ENCODE measurements around the gene ACAP1. TPM values are rescaled to one million over a fixed set of nuclear protein-coding genes. Genes with fewer than 3 reads are reported as not detected.
A peak's percentile ranks its signal among the peaks of the same experiment; 100 is the strongest.
"Not testable (repeated sequence)": the region's sequence is repeated elsewhere in the genome, so short reads cannot be mapped to it uniquely, and the experiment has no call there.

The ACAP1 gene
- total RNA-seq, 6 donors from 2014 or later: 8.5 to 114 (median 22.8) TPM

DNA sequence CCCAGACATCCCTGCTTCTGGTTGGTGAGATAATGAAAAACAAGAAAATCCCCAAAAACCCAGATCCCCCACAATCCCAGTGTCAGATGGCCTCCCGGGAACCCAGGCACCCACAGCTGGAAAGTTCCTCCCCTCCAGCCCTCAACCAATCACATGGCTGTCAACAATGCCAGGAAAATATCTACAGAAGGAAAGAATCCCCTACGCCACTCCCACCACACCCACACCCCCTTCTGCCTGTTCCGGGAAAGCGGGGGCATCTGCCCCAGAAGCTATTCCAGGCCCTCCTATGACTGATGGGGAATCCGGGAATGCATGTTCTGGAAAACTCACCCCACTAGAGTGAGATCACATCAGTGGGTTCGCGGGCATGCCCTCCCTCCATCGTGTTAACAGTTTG lies 20.4 kb downstream of the ACAP1 start:
- no peak for TF ChIP-seq POLR2A (IDR thresholded peaks at IDR 0.05)
- TF ChIP-seq POLR2AphosphoS5 (IDR thresholded peaks at IDR 0.05): no peak
- no peak for TF ChIP-seq EP300 (IDR thresholded peaks at IDR 0.05)
- TF ChIP-seq, protein P1, sequence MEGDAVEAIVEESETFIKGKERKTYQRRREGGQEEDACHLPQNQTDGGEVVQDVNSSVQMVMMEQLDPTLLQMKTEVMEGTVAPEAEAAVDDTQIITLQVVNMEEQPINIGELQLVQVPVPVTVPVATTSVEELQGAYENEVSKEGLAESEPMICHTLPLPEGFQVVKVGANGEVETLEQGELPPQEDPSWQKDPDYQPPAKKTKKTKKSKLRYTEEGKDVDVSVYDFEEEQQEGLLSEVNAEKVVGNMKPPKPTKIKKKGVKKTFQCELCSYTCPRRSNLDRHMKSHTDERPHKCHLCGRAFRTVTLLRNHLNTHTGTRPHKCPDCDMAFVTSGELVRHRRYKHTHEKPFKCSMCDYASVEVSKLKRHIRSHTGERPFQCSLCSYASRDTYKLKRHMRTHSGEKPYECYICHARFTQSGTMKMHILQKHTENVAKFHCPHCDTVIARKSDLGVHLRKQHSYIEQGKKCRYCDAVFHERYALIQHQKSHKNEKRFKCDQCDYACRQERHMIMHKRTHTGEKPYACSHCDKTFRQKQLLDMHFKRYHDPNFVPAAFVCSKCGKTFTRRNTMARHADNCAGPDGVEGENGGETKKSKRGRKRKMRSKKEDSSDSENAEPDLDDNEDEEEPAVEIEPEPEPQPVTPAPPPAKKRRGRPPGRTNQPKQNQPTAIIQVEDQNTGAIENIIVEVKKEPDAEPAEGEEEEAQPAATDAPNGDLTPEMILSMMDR (IDR thresholded peaks at IDR 0.05): no peak
- no peak for DNase-seq
- ATAC-seq (ENCODE audit: low FRiP score in 2 of 2): peak in 1 of 2 donors; percentile 1
- no peaks in the 10 kb centered on the region for H3K9me3 ChIP-seq
- no peak overlapping the region for H3K27ac ChIP-seq
- no peak overlapping the region for H3K4me3 ChIP-seq
- WGBS, 2 donors: 63 to 74% methylated on average over 6 to 8 of the region's 8 CpGs
- no peaks in the 10 kb centered on the region for H3K27me3 ChIP-seq
- H3K36me3 ChIP-seq: no peaks in the 10 kb centered on the region
- peaks cover 19 to 34% (median 23%) of the 10 kb centered on the region in 4 donors for H3K4me1 ChIP-seq

DNA sequence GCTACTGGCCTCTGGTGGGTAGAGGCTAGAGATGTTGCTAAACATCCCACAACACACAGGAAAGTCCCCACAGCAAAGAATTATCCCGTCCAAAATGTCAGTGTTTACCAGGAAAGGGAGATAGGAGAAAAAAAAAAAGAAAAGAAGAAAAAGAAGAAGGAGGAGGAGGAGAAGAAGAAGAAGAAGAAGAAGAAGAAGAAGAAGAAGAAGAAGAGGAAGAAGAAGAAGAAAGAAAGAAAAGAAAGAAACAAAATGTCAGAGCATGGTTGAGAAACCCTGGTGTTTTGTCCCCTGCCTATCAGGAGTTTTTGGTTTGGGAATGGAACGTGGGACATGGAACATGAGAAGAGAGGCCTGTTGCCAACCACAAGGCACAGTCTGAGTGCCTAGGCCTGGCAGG lies 21.1 kb downstream of the ACAP1 start:
- H3K4me1 ChIP-seq: peaks cover 17 to 33% (median 22%) of the 10 kb centered on the region in 4 donors
- no peaks in the 10 kb centered on the region for H3K36me3 ChIP-seq
- TF ChIP-seq, protein P1 (IDR thresholded peaks at IDR 0.05): no peak
- no peak for TF ChIP-seq EP300 (IDR thresholded peaks at IDR 0.05)
- TF ChIP-seq POLR2AphosphoS5 (IDR thresholded peaks at IDR 0.05): no peak
- no peak for TF ChIP-seq POLR2A (IDR thresholded peaks at IDR 0.05)
- H3K27me3 ChIP-seq: no peaks in the 10 kb centered on the region
- ATAC-seq (ENCODE audit: low FRiP score in 2 of 2) (no peak), DNase-seq (no peak)
- H3K27ac ChIP-seq: no peak overlapping the region
- no peak overlapping the region for H3K4me3 ChIP-seq
- H3K9me3 ChIP-seq: no peaks in the 10 kb centered on the region
- 58 to 79% methylated on average over 2 of the region's 2 CpGs for WGBS, 2 donors

DNA sequence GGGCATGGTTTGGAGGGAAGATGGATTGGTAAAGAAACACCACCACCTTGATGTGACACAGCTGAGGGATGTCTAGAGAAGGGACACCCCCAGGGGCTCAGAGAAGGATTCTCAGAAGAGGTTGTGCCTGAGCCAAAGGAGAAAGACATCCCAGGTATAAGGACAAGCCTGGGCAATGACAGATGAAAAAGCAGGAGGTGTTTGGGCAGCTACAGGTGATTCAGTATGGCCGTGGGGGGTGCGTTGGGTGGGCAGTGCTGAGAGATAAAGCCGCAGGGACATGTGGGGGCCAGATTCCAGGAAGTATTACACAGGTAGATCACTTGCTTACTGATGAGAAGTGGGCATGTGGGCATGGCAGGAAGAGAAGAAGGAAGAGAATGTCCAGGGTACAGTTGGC lies 25.6 kb downstream of the ACAP1 start:
- ATAC-seq (ENCODE audit: low FRiP score in 2 of 2) (no peak), DNase-seq (no peak)
- Histone ChIP-seq H3K9me3 (no peaks in the 10 kb centered on the region), H3K4me1 (no peaks in the 10 kb centered on the region), H3K27me3 (no peaks in the 10 kb centered on the region), H3K4me3 (no peak overlapping the region), H3K27ac (no peak overlapping the region), H3K36me3 (no peaks in the 10 kb centered on the region)
- 52 to 67% methylated on average over 3 of the region's 3 CpGs for WGBS, 2 donors
- TF ChIP-seq, protein P1 (IDR thresholded peaks at IDR 0.05): no peak
- no peak for TF ChIP-seq POLR2AphosphoS5 (IDR thresholded peaks at IDR 0.05)
- TF ChIP-seq POLR2A (IDR thresholded peaks at IDR 0.05): no peak
- no peak for TF ChIP-seq EP300 (IDR thresholded peaks at IDR 0.05)

DNA sequence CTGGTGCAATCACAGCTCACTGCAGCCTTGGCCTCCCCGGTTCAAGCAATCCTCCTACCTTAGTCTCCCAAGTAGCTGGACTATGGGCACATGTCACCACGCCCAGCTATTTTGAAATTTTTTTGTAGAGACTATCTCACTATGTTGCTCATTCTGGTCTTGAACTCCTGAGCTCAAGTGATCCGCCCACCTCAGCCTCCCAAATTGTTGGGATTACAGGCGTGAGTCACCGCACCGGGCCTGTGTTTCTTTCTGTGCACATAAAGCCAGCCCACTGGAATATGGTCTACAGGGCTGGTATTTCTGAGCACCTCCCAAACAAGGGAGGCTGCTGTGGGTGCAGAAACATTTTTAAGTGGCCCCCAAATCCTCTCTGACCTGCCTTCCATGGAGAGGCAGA lies 27.0 kb downstream of the ACAP1 start:
- no peak for DNase-seq
- H3K27me3 ChIP-seq: no peaks in the 10 kb centered on the region
- no peaks in the 10 kb centered on the region for H3K4me1 ChIP-seq
- no peaks in the 10 kb centered on the region for H3K9me3 ChIP-seq
- no peak overlapping the region for H3K27ac ChIP-seq
- TF ChIP-seq EP300 (IDR thresholded peaks at IDR 0.05) (no peak), POLR2AphosphoS5 (IDR thresholded peaks at IDR 0.05) (no peak), POLR2A (IDR thresholded peaks at IDR 0.05) (no peak)
- WGBS, 2 donors: 90 to 95% methylated on average over 6 of the region's 6 CpGs
- H3K4me3 ChIP-seq: no peak overlapping the region
- no peak for ATAC-seq (ENCODE audit: low FRiP score in 2 of 2)
- no peaks in the 10 kb centered on the region for H3K36me3 ChIP-seq

DNA sequence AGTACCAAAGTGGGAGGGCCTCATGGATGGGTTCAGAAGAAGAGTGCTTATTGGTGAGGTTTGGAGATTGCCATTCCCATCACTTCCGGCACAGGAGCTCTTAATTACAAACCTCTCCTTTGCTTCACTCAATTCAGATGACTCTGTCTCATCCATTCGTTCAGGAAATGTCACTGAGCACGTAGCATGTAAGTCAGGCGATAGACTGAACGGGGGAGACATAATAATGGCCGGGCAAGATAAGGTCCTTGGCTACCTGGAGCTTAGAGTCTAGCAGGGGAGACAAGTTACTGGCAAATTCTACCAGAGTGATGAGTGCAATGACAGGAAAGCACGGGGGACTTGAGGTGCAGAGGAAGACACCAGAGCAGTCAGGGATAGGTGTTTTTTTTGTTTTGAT lies 29.6 kb downstream of the ACAP1 start:
- not testable (repeated sequence) for H3K27me3 ChIP-seq; H3K4me3 ChIP-seq; H3K4me1 ChIP-seq; H3K36me3 ChIP-seq; H3K9me3 ChIP-seq; H3K27ac ChIP-seq; ATAC-seq (ENCODE audit: low FRiP score in 2 of 2); DNase-seq
- WGBS, 2 donors: 87 to 88% methylated on average over 6 of the region's 7 CpGs

DNA sequence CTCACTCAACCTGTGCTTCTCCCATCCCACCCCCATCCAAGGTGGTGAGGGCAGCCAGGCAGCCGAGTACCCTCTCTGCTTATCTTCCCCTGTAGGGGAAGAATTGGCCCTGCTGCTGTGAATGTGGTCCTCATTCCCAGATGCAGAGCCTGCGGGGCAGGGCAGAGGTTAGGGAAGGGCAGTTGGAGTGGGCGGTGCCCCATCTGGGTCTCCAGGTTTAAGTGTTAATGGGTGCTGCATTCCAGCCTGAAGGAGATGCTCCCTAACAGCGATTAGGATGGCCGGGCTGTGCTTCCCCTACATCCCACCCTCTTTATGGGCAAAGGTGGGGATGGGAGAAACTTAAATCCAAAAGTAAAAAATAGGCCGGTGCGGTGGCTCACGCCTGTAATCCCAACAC lies 30.8 kb downstream of the ACAP1 start:
- Histone ChIP-seq H3K4me1 (no peaks in the 10 kb centered on the region), H3K27ac (no peak overlapping the region), H3K27me3 (no peaks in the 10 kb centered on the region), H3K36me3 (no peaks in the 10 kb centered on the region), H3K4me3 (no peak overlapping the region), H3K9me3 (no peaks in the 10 kb centered on the region)
- WGBS, 2 donors: 88 to 89% methylated on average over 7 to 8 of the region's 8 CpGs
- DNase-seq (no peak), ATAC-seq (ENCODE audit: low FRiP score in 2 of 2) (no peak)
- TF ChIP-seq EP300 (IDR thresholded peaks at IDR 0.05): no peak
- TF ChIP-seq, protein P1 (IDR thresholded peaks at IDR 0.05): no peak
- TF ChIP-seq POLR2A (IDR thresholded peaks at IDR 0.05): no peak
- TF ChIP-seq POLR2AphosphoS5 (IDR thresholded peaks at IDR 0.05): no peak

All from upper lobe of left lung (tissue), 6 donors.